WTC11 (cell line): ENCODE results near the gene BACH2. TPM values are rescaled to one million over a fixed set of nuclear protein-coding genes. Genes with fewer than 3 reads are reported as not detected.

Experiments used
- ATAC-seq: fragments of 200-7000 bp; cut with Tn5 transposase; 2 replicates; pipeline ENCODE4 v1.10.0; 2021; ENCODE audit warnings: mild to moderate bottlenecking, moderate library complexity
- CTCF ChIA-PET: fragments of 300-600 bp; sonication (Branson Sonifier 250); formaldehyde crosslinking; loops from one replicate; lab custom pipeline; 2021; ENCODE audit warnings: antibody characterized with exemption; lab: Charles Lee
- POLR2A ChIA-PET: fragments of 350-600 bp; sonication (Branson Sonifier 250); formaldehyde crosslinking; loops from one replicate; lab custom pipeline; 2021; ENCODE audit warnings: antibody characterized with exemption; lab: Charles Lee
- DNase-seq: peaks from one replicate; pipeline ENCODE4 v3.0.0; 2021; ENCODE audit warnings: low spot score
- H3K27ac Mint-ChIP-seq: 2 replicates; pipeline ENCODE4 v1.8.0; 2021; ENCODE audit warnings: mixed read lengths
- H3K27me3 Mint-ChIP-seq: 2 replicates; pipeline ENCODE4 v1.8.0; 2021; ENCODE audit warnings: low read depth, mild to moderate bottlenecking, moderate library complexity, mixed read lengths
- H3K36me3 Mint-ChIP-seq: 2 replicates; pipeline ENCODE4 v1.8.0; 2021; ENCODE audit warnings: mixed read lengths
- H3K4me1 Mint-ChIP-seq: 2 replicates; pipeline ENCODE4 v1.8.0; 2022; ENCODE audit warnings: mixed read lengths
- H3K4me3 Mint-ChIP-seq: 2 replicates; pipeline ENCODE4 v1.8.0; 2021; ENCODE audit warnings: mild to moderate bottlenecking, moderate library complexity, mixed read lengths
- H3K9me3 Mint-ChIP-seq: 2 replicates; pipeline ENCODE4 v1.8.0; 2021; ENCODE audit warnings: mixed read lengths
- ATF6 ChIP-seq: sonication (generic); formaldehyde crosslinking; IDR thresholded peaks from 2 replicates; pipeline ENCODE4 v1.8.1; 2023; ENCODE audit warnings: mild to moderate bottlenecking, missing genetic modification reagents
- CBFB ChIP-seq: sonication (generic); formaldehyde crosslinking; IDR thresholded peaks from 2 replicates; pipeline ENCODE4 v1.8.1; 2022; ENCODE audit warnings: mild to moderate bottlenecking, low read depth, missing genetic modification reagents
- EMX1 ChIP-seq: fragments of 250-450 bp; sonication (Bioruptor Pico); IDR thresholded peaks from 2 replicates; pipeline ENCODE4 v1.8.0; 2021; ENCODE audit warnings: mild to moderate bottlenecking
- HMGXB4 ChIP-seq: sonication (generic); formaldehyde crosslinking; IDR thresholded peaks from 2 replicates; pipeline ENCODE4 v1.8.1; 2023; ENCODE audit warnings: mild to moderate bottlenecking, moderate library complexity, missing genetic modification reagents
- IRF2 ChIP-seq: sonication (generic); formaldehyde crosslinking; IDR thresholded peaks from 2 replicates; pipeline ENCODE4 v1.8.0; 2022; ENCODE audit warnings: low read depth, missing genetic modification reagents, borderline replicate concordance
- KAT7 ChIP-seq: sonication (generic); formaldehyde crosslinking; IDR thresholded peaks from 2 replicates; pipeline ENCODE4 v1.8.1; 2023; ENCODE audit warnings: missing genetic modification reagents, mild to moderate bottlenecking, borderline replicate concordance
- NFYB ChIP-seq: sonication (generic); formaldehyde crosslinking; conservative IDR thresholded peaks from 2 replicates; pipeline ENCODE4 v1.8.0; 2022; ENCODE audit warnings: low read depth, missing genetic modification reagents
- PRDM15 ChIP-seq: sonication (generic); formaldehyde crosslinking; IDR thresholded peaks from 2 replicates; pipeline ENCODE4 v1.8.0; 2022; ENCODE audit warnings: missing genetic modification reagents
- ZNF425 ChIP-seq: fragments of 250-450 bp; sonication (Bioruptor Pico); conservative IDR thresholded peaks from 2 replicates; pipeline ENCODE4 v1.9.0; 2021; ENCODE audit warnings: mild to moderate bottlenecking
- ZNF532 ChIP-seq: fragments of 250-450 bp; sonication (Bioruptor Pico); IDR thresholded peaks from 2 replicates; pipeline ENCODE4 v1.9.0; 2021; ENCODE audit warnings: mild to moderate bottlenecking, borderline replicate concordance
- total RNA-seq: library from RNA; stranded (reverse); gene quantifications from 3 replicates; pipeline ENCODE4 v1.2.3, GENCODE V29; 2021

The BACH2 gene
- total RNA-seq, 1 experiment from 2014 or later, result 5.9 TPM

GRCh38 chr6:90076511-90077415, 219.9 kb downstream of the BACH2 start:
- TF ChIP-seq EMX1 (CRISPR knock-in tag), result no peak
- TF ChIP-seq NFYB (CRISPR knock-in tag), result no peak
- TF ChIP-seq CBFB (CRISPR knock-in tag), result no peak
- no peak for TF ChIP-seq ATF6 (CRISPR knock-in tag)
- TF ChIP-seq ZNF425 (CRISPR knock-in tag), result no peak
- no peak for TF ChIP-seq ZNF532 (CRISPR knock-in tag)
- TF ChIP-seq HMGXB4 (CRISPR knock-in tag), result no peak
- TF ChIP-seq PRDM15 (CRISPR knock-in tag), result no peak
- TF ChIP-seq IRF2 (CRISPR knock-in tag), result no peak
- TF ChIP-seq KAT7 (CRISPR knock-in tag), result no peak
- POLR2A ChIA-PET, result no interaction called here
- Mint-ChIP-seq H3K27ac (no peak overlapping the region), H3K4me3 (no peak overlapping the region), H3K27me3 (no peaks in the 10 kb centered on the region), H3K9me3 (no peaks in the 10 kb centered on the region), H3K36me3 (no peaks in the 10 kb centered on the region), H3K4me1 (no peaks in the 10 kb centered on the region)
- no peak for DNase-seq
- CTCF ChIA-PET, result no interaction called here
- ATAC-seq, result no peak
